DOHH2 (cell line): ENCODE data around the gene COL9A2.

Source experiments
- H3F3A ChIP-seq: fragments of 200-600 bp; sonication (generic), shearing (Covaris generic); 2 replicates; pipeline ENCODE4 v1.6.0; 2016; ENCODE audit warnings: antibody characterized with exemption, mild to moderate bottlenecking; ENCODE audit not compliant: control insufficient read depth, insufficient read depth
- H3K27ac ChIP-seq: fragments of 200-600 bp; sonication (generic); 2 replicates; pipeline ENCODE4 v1.5.1; 2014; ENCODE audit warnings: low read depth, mild to moderate bottlenecking, low read length, moderate library complexity
- H3K27me3 ChIP-seq: fragments of 200-600 bp; sonication (generic); 2 replicates; pipeline ENCODE4 v1.6.1; 2014; ENCODE audit warnings: mild to moderate bottlenecking, low read length, mixed read lengths; ENCODE audit not compliant: control insufficient read depth
- H3K36me3 ChIP-seq: fragments of 200-600 bp; sonication (generic); 2 replicates; pipeline ENCODE4 v1.6.1; 2014; ENCODE audit warnings: mild to moderate bottlenecking, low read length, moderate library complexity, mixed read lengths; ENCODE audit not compliant: control insufficient read depth
- H3K4me1 ChIP-seq: fragments of 200-600 bp; sonication (generic); 2 replicates; pipeline ENCODE4 v1.6.1; 2014; ENCODE audit warnings: mild to moderate bottlenecking, low read length, mixed read lengths; ENCODE audit not compliant: control insufficient read depth
- H3K4me2 ChIP-seq: fragments of 200-600 bp; sonication (generic); 2 replicates; pipeline ENCODE4 v1.6.0; 2014; ENCODE audit warnings: mild to moderate bottlenecking, low read length, moderate library complexity
- H3K4me3 ChIP-seq: fragments of 200-600 bp; sonication (generic); 2 replicates; pipeline ENCODE4 v1.5.1; 2014; ENCODE audit warnings: mild to moderate bottlenecking, low read length, mixed read lengths
- H3K79me2 ChIP-seq: fragments of 200-600 bp; sonication (generic); 2 replicates; pipeline ENCODE4 v1.6.1; 2014; ENCODE audit warnings: mild to moderate bottlenecking, low read length, mixed read lengths; ENCODE audit not compliant: control insufficient read depth
- H3K9me2 ChIP-seq: fragments of 200-600 bp; sonication (generic); replicated peaks from 2 replicates; pipeline ENCODE4 v1.6.1; 2014; ENCODE audit warnings: mild to moderate bottlenecking, low read length, mixed read lengths; ENCODE audit not compliant: control insufficient read depth
- H3K9me3 ChIP-seq: fragments of 200-600 bp; sonication (generic); 2 replicates; pipeline ENCODE4 v1.6.1; 2014; ENCODE audit warnings: antibody characterized with exemption, low read length, mixed read lengths; ENCODE audit not compliant: control insufficient read depth, insufficient read depth
- H4K20me1 ChIP-seq: fragments of 200-600 bp; sonication (generic); 2 replicates; pipeline ENCODE4 v1.6.0; 2014; ENCODE audit warnings: low read depth, mild to moderate bottlenecking, antibody characterized with exemption, low read length, moderate library complexity; ENCODE audit not compliant: control insufficient read depth, insufficient read depth
- EZH2phosphoT487 ChIP-seq: fragments of 200-600 bp; sonication (generic); IDR thresholded peaks from 2 replicates; pipeline ENCODE4 v1.6.1; 2017; ENCODE audit warnings: borderline replicate concordance, mild to moderate bottlenecking, antibody characterized with exemption, low read length, moderate library complexity, mixed read lengths
- TF ChIP-seq, protein P1 (sequence below): fragments of 200-600 bp; sonication (generic); IDR thresholded peaks from one replicate; pipeline ENCODE4 v1.5.1; 2014; ENCODE audit warnings: antibody characterized with exemption, mild to moderate bottlenecking, low read depth, low read length; ENCODE audit not compliant: poor library complexity, severe bottlenecking

COL9A2 gene

GRCh38 chr1:40310983-40311642 is 6.0 kb downstream of the COL9A2 start:
- no peak for TF ChIP-seq EZH2phosphoT487
- TF ChIP-seq, protein P1, sequence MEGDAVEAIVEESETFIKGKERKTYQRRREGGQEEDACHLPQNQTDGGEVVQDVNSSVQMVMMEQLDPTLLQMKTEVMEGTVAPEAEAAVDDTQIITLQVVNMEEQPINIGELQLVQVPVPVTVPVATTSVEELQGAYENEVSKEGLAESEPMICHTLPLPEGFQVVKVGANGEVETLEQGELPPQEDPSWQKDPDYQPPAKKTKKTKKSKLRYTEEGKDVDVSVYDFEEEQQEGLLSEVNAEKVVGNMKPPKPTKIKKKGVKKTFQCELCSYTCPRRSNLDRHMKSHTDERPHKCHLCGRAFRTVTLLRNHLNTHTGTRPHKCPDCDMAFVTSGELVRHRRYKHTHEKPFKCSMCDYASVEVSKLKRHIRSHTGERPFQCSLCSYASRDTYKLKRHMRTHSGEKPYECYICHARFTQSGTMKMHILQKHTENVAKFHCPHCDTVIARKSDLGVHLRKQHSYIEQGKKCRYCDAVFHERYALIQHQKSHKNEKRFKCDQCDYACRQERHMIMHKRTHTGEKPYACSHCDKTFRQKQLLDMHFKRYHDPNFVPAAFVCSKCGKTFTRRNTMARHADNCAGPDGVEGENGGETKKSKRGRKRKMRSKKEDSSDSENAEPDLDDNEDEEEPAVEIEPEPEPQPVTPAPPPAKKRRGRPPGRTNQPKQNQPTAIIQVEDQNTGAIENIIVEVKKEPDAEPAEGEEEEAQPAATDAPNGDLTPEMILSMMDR = peak; percentile 41

GRCh38 chr1:40310129-40310461 is 7.0 kb downstream of the COL9A2 start:
- Histone ChIP-seq H3K9me2 (no peaks in the 10 kb centered on the region), H3K79me2 (no peaks in the 10 kb centered on the region), H3K4me2 (no peak overlapping the region), H3K9me3 (no peaks in the 10 kb centered on the region), H3K27ac (no peak overlapping the region), H3F3A (no peaks in the 10 kb centered on the region), H3K4me3 (no peak overlapping the region), H4K20me1 (no peaks in the 10 kb centered on the region), H3K4me1 (peaks cover 35% of the 10 kb centered on the region), H3K27me3 (no peaks in the 10 kb centered on the region), H3K36me3 (no peaks in the 10 kb centered on the region)
- TF ChIP-seq EZH2phosphoT487 = no peak
- TF ChIP-seq, protein P1 = no peak

More at GRCh38 chr1:40310983-40311642, 6.0 kb downstream of the COL9A2 start:
- no peak overlapping the region for H3K4me3 ChIP-seq
- H4K20me1 ChIP-seq = no peaks in the 10 kb centered on the region
- H3F3A ChIP-seq = no peaks in the 10 kb centered on the region
- no peaks in the 10 kb centered on the region for H3K9me3 ChIP-seq
- peaks cover 7% of the 10 kb centered on the region for H3K27me3 ChIP-seq
- H3K9me2 ChIP-seq = no peaks in the 10 kb centered on the region
- no peak overlapping the region for H3K4me2 ChIP-seq
- peaks cover 43% of the 10 kb centered on the region for H3K4me1 ChIP-seq
- no peaks in the 10 kb centered on the region for H3K79me2 ChIP-seq
- no peaks in the 10 kb centered on the region for H3K36me3 ChIP-seq
- H3K27ac ChIP-seq = no peak overlapping the region

DNA sequence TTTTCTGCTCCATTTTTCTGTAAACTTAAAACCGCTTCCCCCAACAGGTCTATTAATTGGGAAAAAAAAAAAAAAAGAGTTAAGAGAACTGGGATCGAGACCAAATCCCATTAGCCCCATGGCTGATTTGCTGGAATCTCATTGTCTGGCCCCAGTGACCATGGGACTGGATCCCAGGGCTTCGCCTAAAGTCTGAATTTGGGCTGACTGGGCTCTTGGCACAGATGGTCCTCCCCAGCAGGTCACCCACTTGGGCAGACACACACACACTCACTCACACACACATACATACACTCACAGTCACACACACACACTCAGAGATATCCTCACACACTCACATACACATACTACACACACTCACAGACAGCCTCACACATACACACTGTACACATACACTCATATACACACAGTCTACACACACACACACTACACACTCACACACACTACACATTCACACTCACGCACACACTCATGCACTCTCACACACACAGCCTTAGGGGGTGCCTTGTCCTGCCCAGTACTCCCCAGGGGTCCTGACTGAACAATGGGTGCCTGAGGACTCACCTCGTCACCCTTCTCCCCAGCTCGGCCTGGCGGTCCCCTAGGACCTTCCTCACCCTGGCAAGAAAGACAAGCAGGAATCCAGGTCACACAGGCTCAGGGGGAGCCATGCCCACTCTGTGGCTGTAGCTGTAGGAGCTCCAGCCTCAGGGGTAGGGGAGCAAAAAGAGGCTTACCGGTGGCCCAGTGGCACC is 7.5 kb downstream of the COL9A2 start:
- no peaks in the 10 kb centered on the region for H3K36me3 ChIP-seq
- H4K20me1 ChIP-seq = no peaks in the 10 kb centered on the region
- H3K27me3 ChIP-seq = no peaks in the 10 kb centered on the region
- TF ChIP-seq EZH2phosphoT487 = no peak
- TF ChIP-seq, protein P1 = no peak
- H3K9me2 ChIP-seq = no peaks in the 10 kb centered on the region
- no peaks in the 10 kb centered on the region for H3F3A ChIP-seq
- H3K9me3 ChIP-seq = no peaks in the 10 kb centered on the region
- H3K4me2 ChIP-seq = no peak overlapping the region
- H3K4me1 ChIP-seq = peaks cover 29% of the 10 kb centered on the region
- no peaks in the 10 kb centered on the region for H3K79me2 ChIP-seq
- no peak overlapping the region for H3K27ac ChIP-seq
- H3K4me3 ChIP-seq = no peak overlapping the region
